Ovary (tissue), 9 donors: ENCODE results near the gene NPS. TPM values are rescaled to one million over a fixed set of nuclear protein-coding genes. Genes with fewer than 3 reads are reported as not detected.

ENCODE experiments used
- DNase-seq, 5 donors: peaks; one replicate each; pipeline ENCODE4 v3.0.0-alpha.2; 2019 to 2020
- H3K27ac ChIP-seq, 2 donors: fragments of 200-600 bp; one replicate each; pipeline versions ENCODE4 v1.5.1 to v1.8.0; 2019 to 2022
- H3K27me3 ChIP-seq: fragments of 200-600 bp; one replicate; pipeline ENCODE4 v1.8.0; 2022
- H3K36me3 ChIP-seq: fragments of 200-600 bp; sonication (generic); one replicate; pipeline ENCODE4 v1.5.1; 2019
- H3K4me1 ChIP-seq: one replicate; pipeline ENCODE4 v1.8.1; 2013; ENCODE audit warnings: mild to moderate bottlenecking, moderate library complexity; ENCODE audit not compliant: insufficient read depth
- H3K4me3 ChIP-seq: fragments of 200-600 bp; sonication (generic); one replicate; pipeline ENCODE4 v1.5.1; 2017
- H3K9me3 ChIP-seq, 2 donors: fragments of 200-600 bp in 1 of 2; sonication (generic) in 1 of 2; one replicate each; pipeline versions ENCODE4 v1.5.1 to v1.8.1; 2013 to 2019; ENCODE audit warnings: mild to moderate bottlenecking in 1 of 2, moderate library complexity in 1 of 2
- EP300 ChIP-seq: sonication (generic); formaldehyde crosslinking; IDR thresholded peaks from one replicate; pipeline ENCODE4 v1.6.1; 2017; ENCODE audit warnings: antibody characterized with exemption
- POLR2A ChIP-seq: fragments of 450-650 bp; IDR thresholded peaks from one replicate; pipeline ENCODE4 v1.6.1; 2017; ENCODE audit warnings: antibody characterized with exemption, mild to moderate bottlenecking, moderate library complexity
- WGBS, 3 donors: extraction: QIAGEN DNeasy Blood & Tissue Kit in 1 of 3; methylation state at CpG; one replicate each; pipeline versions ENCODE4 v1.1.5 to v1.1.7; 2013 to 2017; 5-methylcytosine and 5-hydroxymethylcytosine counted together
- intact Hi-C, 4 donors: fragments of 100-400 bp; cut with DNase I; formaldehyde crosslinking; loops; one replicate each; pipeline versions ENCODE4 v1.11.0 to v1.15.1; 2022 to 2023
- polyA plus RNA-seq, 2 donors: library from polyadenylated mRNA; stranded (reverse); fragments of 200-250 nt in 1 of 2; fragments of 350-450 nt in 1 of 2; fragmentation: Illumina TruSeq in 1 of 2; extraction: RNeasy Lipid Tissue Mini Kit (QIAGEN cat#74804) in 1 of 2; gene quantifications; one replicate each; pipeline ENCODE4 v1.2.3, GENCODE V29; 2013 to 2014
- total RNA-seq, 7 donors: library from RNA; depleted of rRNA in 2 of 7; stranded (reverse); fragments of >200 nt in 2 of 7; fragmentation: NEBNext Ultra II Directional in 3 of 7; extraction: Animal tissue kit (Norgen Biotek cat#: 25700) in 3 of 7; gene quantifications; one replicate each; pipeline versions ENCODE4 v1.1.0 to v1.2.4, GENCODE V29; 2016 to 2023
- TF ChIP-seq, protein P1 (sequence below), 3 donors: fragments of 450-650 bp in 2 of 3; fragments of 200-600 bp in 1 of 3; IDR thresholded peaks; one replicate each; pipeline versions ENCODE4 v1.5.1 to v1.8.0; 2016 to 2022; ENCODE audit warnings: antibody characterized with exemption in 3 of 3, mild to moderate bottlenecking in 1 of 3
- donor health status: DM: no; HTN: no; CAD: no; lungs with moderate emphysema.
- donor health status: DM: no; HTN: no; CAD: no.
- donor health status: Bipolar disorder and iron deficiency.
- donor health status: DM: yes; HTN: yes; CAD: no.
- donor health status: DM: no; HTN: no; CAD: no.
- donor health status: DM: yes; HTN: yes; CAD: no.

Gene NPS
- total and polyA plus RNA-seq, 9 donors: not detected

DNA sequence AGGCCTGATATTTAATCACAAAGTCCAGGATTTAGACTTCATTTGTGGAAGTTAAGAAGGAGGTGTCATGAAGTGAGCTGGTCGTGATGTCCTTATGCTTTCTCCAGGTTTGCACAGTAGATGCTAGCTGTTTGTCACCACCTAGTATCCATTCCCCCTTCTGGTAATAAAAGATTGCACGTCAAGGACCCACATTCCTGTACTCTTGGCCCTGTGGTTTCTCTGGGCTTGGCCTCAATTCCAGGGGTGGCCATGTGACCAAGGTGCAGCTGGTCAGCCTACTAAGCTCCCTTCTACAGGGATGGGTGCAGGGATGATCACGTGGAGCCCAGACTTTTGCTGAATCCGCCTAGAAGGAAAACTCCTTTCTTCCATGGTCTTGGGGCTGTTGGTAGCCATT is 16.5 kb downstream of the NPS start:
- Histone ChIP-seq H3K27me3 (no peaks in the 10 kb centered on the region), H3K36me3 (no peaks in the 10 kb centered on the region), H3K4me3 (no peak overlapping the region), H3K9me3 (no peaks in the 10 kb centered on the region), H3K4me1 (no peaks in the 10 kb centered on the region), H3K27ac (no peak overlapping the region)
- no peak for DNase-seq
- WGBS, 3 donors: 79 to 84% (median 79%) methylated on average over 4 of the region's 4 CpGs
- TF ChIP-seq, protein P1, sequence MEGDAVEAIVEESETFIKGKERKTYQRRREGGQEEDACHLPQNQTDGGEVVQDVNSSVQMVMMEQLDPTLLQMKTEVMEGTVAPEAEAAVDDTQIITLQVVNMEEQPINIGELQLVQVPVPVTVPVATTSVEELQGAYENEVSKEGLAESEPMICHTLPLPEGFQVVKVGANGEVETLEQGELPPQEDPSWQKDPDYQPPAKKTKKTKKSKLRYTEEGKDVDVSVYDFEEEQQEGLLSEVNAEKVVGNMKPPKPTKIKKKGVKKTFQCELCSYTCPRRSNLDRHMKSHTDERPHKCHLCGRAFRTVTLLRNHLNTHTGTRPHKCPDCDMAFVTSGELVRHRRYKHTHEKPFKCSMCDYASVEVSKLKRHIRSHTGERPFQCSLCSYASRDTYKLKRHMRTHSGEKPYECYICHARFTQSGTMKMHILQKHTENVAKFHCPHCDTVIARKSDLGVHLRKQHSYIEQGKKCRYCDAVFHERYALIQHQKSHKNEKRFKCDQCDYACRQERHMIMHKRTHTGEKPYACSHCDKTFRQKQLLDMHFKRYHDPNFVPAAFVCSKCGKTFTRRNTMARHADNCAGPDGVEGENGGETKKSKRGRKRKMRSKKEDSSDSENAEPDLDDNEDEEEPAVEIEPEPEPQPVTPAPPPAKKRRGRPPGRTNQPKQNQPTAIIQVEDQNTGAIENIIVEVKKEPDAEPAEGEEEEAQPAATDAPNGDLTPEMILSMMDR (IDR thresholded peaks at IDR 0.05): no peak
- TF ChIP-seq EP300 (no peak), POLR2A (no peak)
- intact Hi-C loops: no loop called here

DNA sequence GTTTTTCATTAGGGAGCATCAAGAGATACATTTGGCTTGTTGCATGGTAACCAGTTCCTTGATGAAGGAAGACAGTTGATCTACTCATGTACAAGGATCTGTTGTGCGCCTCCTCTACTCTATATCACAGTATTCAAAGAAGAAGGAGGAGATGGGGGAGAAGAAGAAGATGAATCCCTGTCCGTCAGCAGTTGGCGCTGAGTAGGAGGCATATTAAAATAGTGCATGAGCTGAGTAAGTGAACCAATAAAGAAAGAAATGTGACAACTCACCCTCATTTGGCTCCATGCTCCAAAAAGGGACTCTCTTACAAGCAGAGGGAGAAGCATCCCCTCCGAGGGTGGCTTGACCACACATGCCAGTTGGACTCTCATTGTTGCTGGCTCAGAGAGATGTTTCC is 20.1 kb downstream of the NPS start:
- Histone ChIP-seq H3K9me3 (no peaks in the 10 kb centered on the region), H3K27me3 (no peaks in the 10 kb centered on the region), H3K27ac (no peak overlapping the region), H3K4me3 (no peak overlapping the region), H3K4me1 (no peaks in the 10 kb centered on the region), H3K36me3 (no peaks in the 10 kb centered on the region)
- 91 to 94% (median 93%) methylated on average over 4 of the region's 4 CpGs for WGBS, 3 donors
- no peak for DNase-seq
- intact Hi-C loops: no loop called here
- no peak for TF ChIP-seq EP300

DNA sequence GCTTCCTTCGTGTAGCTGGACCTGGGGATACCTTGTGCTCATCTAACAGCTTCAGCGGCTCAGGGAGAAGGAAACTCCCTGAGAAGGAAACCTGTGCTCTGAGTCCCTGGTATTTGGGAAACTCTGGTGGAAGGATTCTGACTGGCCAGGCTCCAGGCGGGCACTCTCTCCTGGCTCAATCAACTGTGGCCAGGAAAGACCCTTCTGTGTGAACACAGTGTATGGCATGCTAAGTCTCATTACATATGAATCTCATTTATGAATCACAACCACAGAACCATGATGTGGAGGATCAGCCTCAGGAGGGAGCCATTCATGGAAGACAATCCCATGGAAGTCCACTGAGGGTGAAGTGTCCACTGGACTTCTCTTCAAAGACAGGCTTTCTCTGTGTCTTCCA is 20.9 kb downstream of the NPS start:
- TF ChIP-seq POLR2A (no peak), EP300 (no peak)
- TF ChIP-seq, protein P1 (IDR thresholded peaks at IDR 0.05): no peak
- Histone ChIP-seq H3K36me3 (no peaks in the 10 kb centered on the region), H3K27me3 (no peaks in the 10 kb centered on the region), H3K27ac (no peak overlapping the region), H3K4me1 (no peaks in the 10 kb centered on the region), H3K9me3 (no peaks in the 10 kb centered on the region), H3K4me3 (no peak overlapping the region)
- 77 to 89% (median 85%) methylated on average over 3 of the region's 3 CpGs for WGBS, 3 donors
- intact Hi-C loops: no loop called here
- DNase-seq: no peak

DNA sequence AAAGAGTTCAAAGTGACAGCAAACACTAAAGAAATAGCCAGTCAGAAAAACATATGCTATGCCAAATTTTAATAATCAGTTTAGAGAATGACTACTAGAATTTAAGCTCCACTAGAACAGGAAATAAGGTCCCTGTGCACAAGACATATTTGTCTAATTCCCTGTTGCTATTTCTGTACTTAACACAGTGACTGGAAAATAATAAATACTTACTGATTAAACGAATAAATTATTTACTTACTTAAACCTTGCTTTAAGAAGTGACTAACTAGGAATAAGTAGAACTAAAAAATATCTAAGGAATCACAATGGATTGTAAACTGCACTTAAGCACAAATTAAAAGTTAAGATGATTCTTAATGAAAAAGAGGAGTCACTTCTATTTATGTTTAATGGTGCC is 22.3 kb downstream of the NPS start:
- 13 to 29% (median 20%) methylated on average over 1 of the region's 1 CpG for WGBS, 3 donors
- H3K4me3 ChIP-seq: no peak overlapping the region

DNA sequence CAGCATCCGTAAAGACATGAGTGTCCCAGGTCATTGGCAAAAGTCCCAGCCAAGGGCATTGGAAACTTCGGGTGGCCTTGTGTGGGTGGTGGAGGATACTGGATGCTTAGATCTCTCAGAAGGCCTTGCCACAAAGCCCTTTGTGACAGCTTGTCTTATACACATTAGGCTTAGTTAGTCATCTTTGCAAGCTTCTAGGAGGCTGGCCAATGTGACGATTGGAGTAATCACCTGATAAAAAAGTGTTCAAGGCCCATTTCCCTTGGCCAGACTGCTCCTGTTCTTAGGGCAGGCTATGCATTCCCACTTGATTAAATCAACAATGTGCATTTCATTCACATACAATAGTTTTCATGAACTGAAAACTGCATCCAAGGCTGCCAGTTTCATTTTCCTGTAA is 26.9 kb downstream of the NPS start:
- Histone ChIP-seq H3K4me1 (peaks cover 9% of the 10 kb centered on the region), H3K9me3 (no peaks in the 10 kb centered on the region), H3K27me3 (no peaks in the 10 kb centered on the region), H3K36me3 (no peaks in the 10 kb centered on the region), H3K27ac (peak overlapping the region in 1 of 2 donors; percentile 56), H3K4me3 (no peak overlapping the region)
- no peak for DNase-seq
- 36 to 43% (median 40%) methylated on average over 3 of the region's 3 CpGs for WGBS, 3 donors
- intact Hi-C loops: no loop called here
- TF ChIP-seq, protein P1 (IDR thresholded peaks at IDR 0.05): no peak
- no peak for TF ChIP-seq EP300
- no peak for TF ChIP-seq POLR2A

More for the DNA sequence above, 22.3 kb downstream of the NPS start:
- Histone ChIP-seq H3K36me3 (no peaks in the 10 kb centered on the region), H3K4me1 (peaks cover 4% of the 10 kb centered on the region), H3K27ac (no peak overlapping the region), H3K27me3 (no peaks in the 10 kb centered on the region), H3K9me3 (no peaks in the 10 kb centered on the region)
- intact Hi-C loops: no loop called here
- no peak for DNase-seq
- TF ChIP-seq, protein P1 (IDR thresholded peaks at IDR 0.05): no peak
- TF ChIP-seq POLR2A (no peak), EP300 (no peak)
